Mesenchymal stem cell (in vitro differentiated cells and primary cell): ENCODE data around the gene FYN.

ENCODE experiments used
- DNase-seq: peaks from one replicate; pipeline ENCODE4 v3.0.0-alpha.2; 2013
- H2AFZ ChIP-seq: one replicate; pipeline ENCODE4 v1.6.1; 2013; ENCODE audit warnings: low read depth, mild to moderate bottlenecking, control low read depth, inconsistent platforms, low read length, moderate library complexity
- H2AK5ac ChIP-seq: 2 replicates; pipeline ENCODE4 v1.6.1; 2013; ENCODE audit warnings: low read length, moderate library complexity, mild to moderate bottlenecking, inconsistent platforms; ENCODE audit not compliant: severe bottlenecking
- H2BK120ac ChIP-seq: one replicate; pipeline ENCODE4 v1.6.1; 2013; ENCODE audit warnings: low read depth, mild to moderate bottlenecking, inconsistent platforms, low read length, moderate library complexity
- H2BK12ac ChIP-seq, 2 experiments: one replicate each; pipeline ENCODE4 v1.6.1; 2013; ENCODE audit warnings: inconsistent platforms in 2 of 2, low read length in 2 of 2, mild to moderate bottlenecking in 2 of 2, moderate library complexity in 2 of 2, control low read depth in 1 of 2
- H2BK15ac ChIP-seq: one replicate; pipeline ENCODE4 v1.6.1; 2013; ENCODE audit warnings: mild to moderate bottlenecking, low read depth, inconsistent platforms; ENCODE audit not compliant: poor library complexity, severe bottlenecking
- H2BK5ac ChIP-seq: 2 replicates; pipeline ENCODE4 v1.6.1; 2013; ENCODE audit warnings: low read depth, mild to moderate bottlenecking, low read length, control low read depth, inconsistent platforms; ENCODE audit not compliant: poor library complexity, severe bottlenecking
- H3K14ac ChIP-seq, 2 experiments: one replicate each; pipeline ENCODE4 v1.6.1; 2013; ENCODE audit warnings: inconsistent platforms in 2 of 2, low read length in 2 of 2, control low read depth in 1 of 2, mild to moderate bottlenecking in 1 of 2, moderate library complexity in 1 of 2
- H3K18ac ChIP-seq, 2 experiments: one replicate each; pipeline ENCODE4 v1.6.1; 2013; ENCODE audit warnings: inconsistent platforms in 2 of 2, low read length in 2 of 2, control low read depth in 1 of 2, low read depth in 1 of 2, mild to moderate bottlenecking in 1 of 2
- H3K23ac ChIP-seq, 2 experiments: one replicate each; pipeline ENCODE4 v1.6.1; 2013; ENCODE audit warnings: inconsistent platforms in 2 of 2, low read length in 2 of 2, mild to moderate bottlenecking in 2 of 2, moderate library complexity in 2 of 2, control low read depth in 1 of 2
- H3K27ac ChIP-seq: 2 replicates; pipeline ENCODE4 v1.5.1; 2013; ENCODE audit warnings: mild to moderate bottlenecking, moderate library complexity, low read length, control low read depth, inconsistent platforms; ENCODE audit not compliant: poor library complexity, severe bottlenecking
- H3K27me3 ChIP-seq, 2 experiments: 2 replicates each; pipeline versions ENCODE4 v1.6.1 to v1.7.0; 2013; ENCODE audit warnings: low read length in 2 of 2, mild to moderate bottlenecking in 2 of 2, moderate library complexity in 2 of 2, control low read depth in 1 of 2, inconsistent platforms in 1 of 2; ENCODE audit not compliant: control insufficient read depth in 1 of 2, insufficient read depth in 1 of 2
- H3K36me3 ChIP-seq, 2 experiments: 2 replicates each; pipeline versions ENCODE4 v1.6.1 to v1.7.0; 2013; ENCODE audit warnings: low read length in 2 of 2, control low read depth in 1 of 2, inconsistent platforms in 1 of 2, low read depth in 1 of 2, mild to moderate bottlenecking in 1 of 2; ENCODE audit not compliant: insufficient read depth in 2 of 2, control insufficient read depth in 1 of 2
- H3K4ac ChIP-seq, 2 experiments: one replicate each; pipeline ENCODE4 v1.6.1; 2013; ENCODE audit warnings: inconsistent platforms in 2 of 2, low read length in 2 of 2, mild to moderate bottlenecking in 2 of 2, moderate library complexity in 2 of 2, control low read depth in 1 of 2, low read depth in 1 of 2
- H3K4me1 ChIP-seq: 2 replicates; pipeline ENCODE4 v1.6.1; 2013; ENCODE audit warnings: low read depth, low read length, control low read depth; ENCODE audit not compliant: control insufficient read depth, insufficient read depth
- H3K4me2 ChIP-seq: 2 replicates; pipeline ENCODE4 v1.6.1; 2013; ENCODE audit warnings: low read length, mild to moderate bottlenecking, inconsistent platforms; ENCODE audit not compliant: poor library complexity, severe bottlenecking
- H3K4me3 ChIP-seq, 2 experiments: 2 replicates each; pipeline versions ENCODE4 v1.5.1 to v1.7.0; 2013; ENCODE audit warnings: low read length in 2 of 2, mild to moderate bottlenecking in 2 of 2, control low read depth in 1 of 2, low read depth in 1 of 2; ENCODE audit not compliant: insufficient read depth in 1 of 2
- H3K79me1 ChIP-seq: replicated peaks from 2 replicates; pipeline ENCODE4 v1.6.1; 2013; ENCODE audit warnings: mild to moderate bottlenecking, control low read depth, low read length, inconsistent platforms; ENCODE audit not compliant: poor library complexity, severe bottlenecking
- H3K9ac ChIP-seq: 2 replicates; pipeline ENCODE4 v1.7.0; 2013; ENCODE audit warnings: mild to moderate bottlenecking, low read length, moderate library complexity
- H3K9me3 ChIP-seq: 2 replicates; pipeline ENCODE4 v1.7.0; 2013; ENCODE audit warnings: mild to moderate bottlenecking, low read length; ENCODE audit not compliant: control insufficient read depth
- H4K8ac ChIP-seq: one replicate; pipeline ENCODE4 v1.6.1; 2013; ENCODE audit warnings: inconsistent platforms, mild to moderate bottlenecking, low read length, moderate library complexity
- H4K91ac ChIP-seq: one replicate; pipeline ENCODE4 v1.6.1; 2013; ENCODE audit warnings: mild to moderate bottlenecking, low read length, inconsistent platforms
- WGBS: methylation state at CpG from one replicate; pipeline ENCODE4 v1.1.7; 2013; ENCODE audit warnings: mixed read lengths; 5-methylcytosine and 5-hydroxymethylcytosine counted together

The FYN gene

GRCh38 chr6:111702268-111702667, 171.0 kb downstream of the FYN start:
- WGBS = 100% methylated on average over 5 of the region's 5 CpGs
- H3K18ac ChIP-seq = no peak overlapping the region
- H3K4me3 ChIP-seq = no peak overlapping the region
- no peak overlapping the region for H4K8ac ChIP-seq
- H3K9ac ChIP-seq = no peak overlapping the region
- H3K4me2 ChIP-seq = no peak overlapping the region
- no peak overlapping the region for H2BK120ac ChIP-seq
- H2BK15ac ChIP-seq = no peak overlapping the region
- no peaks in the 10 kb centered on the region for H3K27me3 ChIP-seq
- H3K14ac ChIP-seq = no peak overlapping the region
- H4K91ac ChIP-seq = no peak overlapping the region
- no peak overlapping the region for H3K4ac ChIP-seq
- H3K36me3 ChIP-seq = peaks cover 15 to 88% of the 10 kb centered on the region in 2 experiments
- no peak overlapping the region for H2BK12ac ChIP-seq
- no peaks in the 10 kb centered on the region for H3K4me1 ChIP-seq
- H2AK5ac ChIP-seq = no peak overlapping the region
- H3K23ac ChIP-seq = no peak overlapping the region
- DNase-seq = no peak
- no peak overlapping the region for H2BK5ac ChIP-seq
- H3K9me3 ChIP-seq = no peaks in the 10 kb centered on the region
- peaks cover 1% of the 10 kb centered on the region for H3K79me1 ChIP-seq
- H2AFZ ChIP-seq = no peak overlapping the region
- no peak overlapping the region for H3K27ac ChIP-seq

- H3K14ac ChIP-seq = no peak overlapping the region
- no peaks in the 10 kb centered on the region for H3K9me3 ChIP-seq
- H3K23ac ChIP-seq = no peak overlapping the region
- no peak overlapping the region for H2AK5ac ChIP-seq
- no peaks in the 10 kb centered on the region for H3K27me3 ChIP-seq
- H4K8ac ChIP-seq = no peak overlapping the region
- WGBS = 97% methylated on average over 3 of the region's 3 CpGs
- no peak overlapping the region for H2BK12ac ChIP-seq
- H3K4me3 ChIP-seq = no peak overlapping the region
- H2BK120ac ChIP-seq = no peak overlapping the region
- no peak overlapping the region for H3K9ac ChIP-seq
- H3K36me3 ChIP-seq = peaks cover 15 to 88% of the 10 kb centered on the region in 2 experiments
- H4K91ac ChIP-seq = no peak overlapping the region
- no peak overlapping the region for H3K27ac ChIP-seq
- H2BK5ac ChIP-seq = no peak overlapping the region
- H3K18ac ChIP-seq = no peak overlapping the region
- no peak for DNase-seq
- no peaks in the 10 kb centered on the region for H3K4me1 ChIP-seq
- no peak overlapping the region for H2AFZ ChIP-seq
- H2BK15ac ChIP-seq = peak overlapping the region; percentile 80
- no peak overlapping the region for H3K4me2 ChIP-seq
- peaks cover 1% of the 10 kb centered on the region for H3K79me1 ChIP-seq
- H3K4ac ChIP-seq = no peak overlapping the region
Observed at GRCh38 chr6:111701146-111701545, 172.1 kb downstream of the FYN start.

GRCh38 chr6:111700135-111700690, 173.0 kb downstream of the FYN start:
- no peaks in the 10 kb centered on the region for H3K4me1 ChIP-seq
- 96% methylated on average over 17 of the region's 18 CpGs for WGBS

GRCh38 chr6:111699123-111699522, 174.1 kb downstream of the FYN start:
- no peak overlapping the region for H4K8ac ChIP-seq
- no peak overlapping the region for H3K23ac ChIP-seq
- no peak overlapping the region for H3K4me3 ChIP-seq
- H2AK5ac ChIP-seq = no peak overlapping the region
- H2AFZ ChIP-seq = no peak overlapping the region
- peaks cover 13 to 95% of the 10 kb centered on the region in 2 experiments for H3K36me3 ChIP-seq
- no peak overlapping the region for H3K27ac ChIP-seq
- H4K91ac ChIP-seq = no peak overlapping the region
- H2BK15ac ChIP-seq = no peak overlapping the region
- WGBS = 97% methylated on average over 6 of the region's 6 CpGs
- no peak overlapping the region for H3K4ac ChIP-seq
- H2BK12ac ChIP-seq = no peak overlapping the region
- H3K9ac ChIP-seq = no peak overlapping the region
- no peak for DNase-seq
- no peaks in the 10 kb centered on the region for H3K4me1 ChIP-seq
- no peak overlapping the region for H3K4me2 ChIP-seq
- H3K9me3 ChIP-seq = no peaks in the 10 kb centered on the region
- no peaks in the 10 kb centered on the region for H3K27me3 ChIP-seq
- H2BK5ac ChIP-seq = no peak overlapping the region
- H3K14ac ChIP-seq = no peak overlapping the region
- H3K18ac ChIP-seq = no peak overlapping the region
- H2BK120ac ChIP-seq = no peak overlapping the region
- peaks cover 1% of the 10 kb centered on the region for H3K79me1 ChIP-seq

More at GRCh38 chr6:111700135-111700690, 173.0 kb downstream of the FYN start:
- H3K4me3 ChIP-seq = no peak overlapping the region
- no peak overlapping the region for H2BK5ac ChIP-seq
- H4K91ac ChIP-seq = no peak overlapping the region
- peaks cover 10 to 89% of the 10 kb centered on the region in 2 experiments for H3K36me3 ChIP-seq
- peak overlapping the region in 1 of 2 experiments; percentile 93 for H3K23ac ChIP-seq
- no peak overlapping the region for H3K14ac ChIP-seq
- H3K9ac ChIP-seq = no peak overlapping the region
- H3K4ac ChIP-seq = no peak overlapping the region
- no peaks in the 10 kb centered on the region for H3K27me3 ChIP-seq
- no peak overlapping the region for H2BK120ac ChIP-seq
- no peak overlapping the region for H3K27ac ChIP-seq
- no peak overlapping the region for H2AFZ ChIP-seq
- peaks cover 1% of the 10 kb centered on the region for H3K79me1 ChIP-seq
- H3K9me3 ChIP-seq = no peaks in the 10 kb centered on the region
- no peak overlapping the region for H4K8ac ChIP-seq
- H2BK12ac ChIP-seq = no peak overlapping the region
- H2BK15ac ChIP-seq = no peak overlapping the region
- no peak for DNase-seq
- H3K4me2 ChIP-seq = no peak overlapping the region
- H2AK5ac ChIP-seq = no peak overlapping the region
- H3K18ac ChIP-seq = no peak overlapping the region
